Gastrocnemius medialis (tissue), 4 donors: Measurements from ENCODE around the gene MTX3.

Experiments used
- POLR2A ChIP-seq, 2 donors: fragments of 450-650 bp; IDR thresholded peaks; one replicate each; pipeline ENCODE4 v1.6.1; 2017; ENCODE audit warnings: antibody characterized with exemption in 2 of 2, mild to moderate bottlenecking in 2 of 2, moderate library complexity in 2 of 2
- TF ChIP-seq, protein P1 (sequence below), 5 experiments: fragments of 450-650 bp in 3 of 5; fragments of 200-600 bp in 2 of 5; sonication (generic) in 2 of 5; IDR thresholded peaks in 4 of 5; conservative IDR thresholded peaks in 1 of 5; 1 replicate in 4 of 5; 2 replicates in 1 of 5; pipeline ENCODE4 v1.5.1; 2016 to 2019; ENCODE audit warnings: antibody characterized with exemption in 5 of 5, mild to moderate bottlenecking in 3 of 5, moderate library complexity in 3 of 5

DNA sequence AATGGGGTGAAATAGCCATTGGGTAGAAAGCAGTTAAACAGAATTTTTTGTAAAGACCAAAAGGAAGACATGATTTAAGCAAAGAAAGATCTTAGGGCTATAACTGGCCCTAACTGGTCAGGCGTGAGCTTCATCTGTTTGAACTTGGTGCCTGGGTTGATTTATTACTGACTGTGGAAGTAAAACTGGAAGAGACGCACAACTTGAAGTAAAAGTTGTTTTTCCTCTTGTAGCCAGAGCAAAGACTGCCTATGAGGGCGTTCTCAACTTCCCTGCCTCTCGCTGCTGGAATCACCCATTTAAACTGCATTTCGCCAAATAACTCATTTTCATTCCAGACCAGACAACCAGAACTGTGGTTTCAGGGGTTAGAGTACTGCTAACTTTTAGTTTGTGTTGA lies 45.6 kb upstream of the MTX3 start:
- TF ChIP-seq, protein P1, sequence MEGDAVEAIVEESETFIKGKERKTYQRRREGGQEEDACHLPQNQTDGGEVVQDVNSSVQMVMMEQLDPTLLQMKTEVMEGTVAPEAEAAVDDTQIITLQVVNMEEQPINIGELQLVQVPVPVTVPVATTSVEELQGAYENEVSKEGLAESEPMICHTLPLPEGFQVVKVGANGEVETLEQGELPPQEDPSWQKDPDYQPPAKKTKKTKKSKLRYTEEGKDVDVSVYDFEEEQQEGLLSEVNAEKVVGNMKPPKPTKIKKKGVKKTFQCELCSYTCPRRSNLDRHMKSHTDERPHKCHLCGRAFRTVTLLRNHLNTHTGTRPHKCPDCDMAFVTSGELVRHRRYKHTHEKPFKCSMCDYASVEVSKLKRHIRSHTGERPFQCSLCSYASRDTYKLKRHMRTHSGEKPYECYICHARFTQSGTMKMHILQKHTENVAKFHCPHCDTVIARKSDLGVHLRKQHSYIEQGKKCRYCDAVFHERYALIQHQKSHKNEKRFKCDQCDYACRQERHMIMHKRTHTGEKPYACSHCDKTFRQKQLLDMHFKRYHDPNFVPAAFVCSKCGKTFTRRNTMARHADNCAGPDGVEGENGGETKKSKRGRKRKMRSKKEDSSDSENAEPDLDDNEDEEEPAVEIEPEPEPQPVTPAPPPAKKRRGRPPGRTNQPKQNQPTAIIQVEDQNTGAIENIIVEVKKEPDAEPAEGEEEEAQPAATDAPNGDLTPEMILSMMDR (IDR thresholded peaks at IDR 0.05 in 4 of 5, conservative IDR thresholded peaks at IDR 0.05 in 1 of 5): no peak
- TF ChIP-seq POLR2A (IDR thresholded peaks at IDR 0.05): no peak
